ENCODE measurements around the gene NCSTN.

Gene NCSTN

DNA sequence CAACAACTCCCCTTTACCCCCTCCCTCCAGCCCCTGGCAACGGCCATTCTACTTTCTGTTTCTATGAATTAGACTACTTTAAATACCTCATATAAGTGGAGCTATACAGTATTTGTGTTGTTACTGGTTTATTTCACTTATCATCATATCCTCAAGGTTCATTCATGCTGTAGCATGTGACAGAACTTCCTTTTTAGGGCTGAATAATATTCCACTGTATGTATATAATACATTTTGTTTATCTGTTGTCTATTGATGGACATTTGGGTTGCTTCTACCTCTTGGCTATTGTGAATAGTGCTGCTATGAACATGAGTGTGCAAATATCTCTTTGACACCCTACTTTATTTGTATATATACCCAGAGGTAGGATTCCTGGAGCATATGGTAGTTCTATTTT, 25.9 kb downstream of the NCSTN start:
- Histone ChIP-seq H2BK12ac (ENCODE audit: low read length) (no peak overlapping the region), H4K8ac (ENCODE audit: low read depth, low read length) (no peak overlapping the region), H3K14ac (ENCODE audit: low read length) (no peak overlapping the region), H3K27me3 (ENCODE audit: control insufficient read depth in 3 of 3, insufficient read depth in 3 of 3, low read depth in 1 of 3, low read length in 3 of 3) (no peaks in the 10 kb centered on the region), H3K79me1 (ENCODE audit: low read depth, low read length) (no peaks in the 10 kb centered on the region), H2AFZ (ENCODE audit: low read length) (no peak overlapping the region), H3K36me3 (replicated peaks in 1 of 2; ENCODE audit: control insufficient read depth in 2 of 2, insufficient read depth in 2 of 2, low read length in 2 of 2) (peaks cover 0 to 1% of the 10 kb centered on the region in 2 donors), H3K9me3 (replicated peaks in 1 of 2; ENCODE audit: control insufficient read depth in 2 of 2, insufficient read depth in 1 of 2, low read depth in 1 of 2, low read length in 2 of 2) (no peaks in the 10 kb centered on the region), H2BK5ac (ENCODE audit: low read length) (no peak overlapping the region), H2AK5ac (ENCODE audit: low read depth, low read length) (no peak overlapping the region), H3K23ac (ENCODE audit: low read depth, low read length, poor library complexity) (no peak overlapping the region), H2BK120ac (ENCODE audit: low read depth, low read length) (no peak overlapping the region), H3K4me3 (ENCODE audit: low read length in 2 of 2) (no peak overlapping the region), H3K4ac (ENCODE audit: low read length) (no peak overlapping the region), H3K4me2 (ENCODE audit: insufficient read depth, low read length, poor library complexity, severe bottlenecking) (no peak overlapping the region), H4K91ac (ENCODE audit: low read depth, low read length, poor library complexity) (no peak overlapping the region), H3K18ac (ENCODE audit: low read length) (no peak overlapping the region), H3K27ac (replicated peaks; ENCODE audit: low read length) (no peak overlapping the region), H3K9ac (ENCODE audit: low read depth, low read length, poor library complexity) (no peak overlapping the region), H2BK15ac (ENCODE audit: low read length) (no peak overlapping the region), H3K4me1 (ENCODE audit: control insufficient read depth in 2 of 2, insufficient read depth in 1 of 2, low read depth in 1 of 2, low read length in 2 of 2) (peaks cover 3 to 4% of the 10 kb centered on the region in 2 donors)
- DNase-seq (ENCODE audit: low spot score), result no peak
- WGBS, 2 donors (ENCODE audit: extremely low coverage in 2 of 2, insufficient read length in 2 of 2, insufficient replicate concordance in 1 of 2), result no CpG with 5 or more reads among the region's 1 CpG

DNA sequence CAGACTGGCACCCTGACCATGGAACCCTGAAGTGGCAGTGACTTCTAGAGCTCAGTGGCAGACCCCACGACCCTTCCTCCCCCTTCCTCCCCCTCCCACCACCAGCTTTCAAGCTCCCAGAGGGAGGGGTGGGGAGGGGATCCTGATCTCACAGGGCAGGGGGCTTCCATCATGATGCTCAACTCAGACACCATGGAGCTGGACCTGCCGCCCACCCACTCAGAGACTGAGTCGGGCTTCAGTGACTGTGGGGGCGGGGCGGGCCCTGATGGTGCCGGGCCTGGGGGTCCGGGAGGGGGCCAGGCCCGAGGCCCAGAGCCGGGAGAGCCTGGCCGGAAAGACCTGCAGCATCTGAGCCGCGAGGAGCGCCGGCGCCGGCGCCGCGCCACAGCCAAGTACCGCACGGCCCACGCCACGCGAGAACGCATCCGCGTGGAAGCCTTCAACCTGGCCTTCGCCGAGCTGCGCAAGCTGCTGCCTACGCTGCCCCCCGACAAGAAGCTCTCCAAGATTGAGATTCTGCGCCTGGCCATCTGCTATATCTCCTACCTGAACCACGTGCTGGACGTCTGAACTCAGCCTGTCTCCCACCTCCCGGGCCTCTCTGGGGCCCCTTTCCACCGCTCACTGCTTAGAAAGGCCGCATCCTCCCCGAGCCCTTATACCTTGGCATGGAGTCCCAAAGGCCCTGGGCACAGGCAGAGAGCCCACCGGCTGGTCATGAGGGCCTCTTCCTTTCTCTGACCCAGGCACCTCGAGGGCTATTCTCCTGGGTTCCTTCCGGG, 27.6 kb downstream of the NCSTN start:
- H4K8ac ChIP-seq (ENCODE audit: low read depth, low read length), result no peak overlapping the region
- no peak overlapping the region for H3K4ac ChIP-seq (ENCODE audit: low read length)
- whole genome bisulfite sequencing, 2 donors (ENCODE audit: extremely low coverage in 2 of 2, insufficient read length in 2 of 2, insufficient replicate concordance in 1 of 2), result no CpG with 5 or more reads among the region's 42 CpGs
- peak overlapping the region; percentile 53 for H2BK15ac ChIP-seq (ENCODE audit: low read length)
- H3K14ac ChIP-seq (ENCODE audit: low read length), result no peak overlapping the region
- no peak overlapping the region for H3K27ac ChIP-seq (replicated peaks; ENCODE audit: low read length)
- H2BK5ac ChIP-seq (ENCODE audit: low read length), result no peak overlapping the region
- no peak overlapping the region for H2AFZ ChIP-seq (ENCODE audit: low read length)
- no peak overlapping the region for H2BK12ac ChIP-seq (ENCODE audit: low read length)
- no peak for DNase-seq (ENCODE audit: low spot score)
- no peak overlapping the region for H4K91ac ChIP-seq (ENCODE audit: low read depth, low read length, poor library complexity)
- no peaks in the 10 kb centered on the region for H3K9me3 ChIP-seq (replicated peaks in 1 of 2; ENCODE audit: control insufficient read depth in 2 of 2, insufficient read depth in 1 of 2, low read depth in 1 of 2, low read length in 2 of 2)
- no peak overlapping the region for H3K4me3 ChIP-seq (ENCODE audit: low read length in 2 of 2)
- no peaks in the 10 kb centered on the region for H3K36me3 ChIP-seq (replicated peaks in 1 of 2; ENCODE audit: control insufficient read depth in 2 of 2, insufficient read depth in 2 of 2, low read length in 2 of 2)
- H3K9ac ChIP-seq (ENCODE audit: low read depth, low read length, poor library complexity), result no peak overlapping the region
- no peaks in the 10 kb centered on the region for H3K79me1 ChIP-seq (ENCODE audit: low read depth, low read length)
- H3K4me1 ChIP-seq (ENCODE audit: control insufficient read depth in 2 of 2, insufficient read depth in 1 of 2, low read depth in 1 of 2, low read length in 2 of 2), result peaks cover 19% of the 10 kb centered on the region in 2 donors
- H3K4me2 ChIP-seq (ENCODE audit: insufficient read depth, low read length, poor library complexity, severe bottlenecking), result no peak overlapping the region
- peak overlapping the region; percentile 83 for H2AK5ac ChIP-seq (ENCODE audit: low read depth, low read length)
- H3K23ac ChIP-seq (ENCODE audit: low read depth, low read length, poor library complexity), result no peak overlapping the region
- H2BK120ac ChIP-seq (ENCODE audit: low read depth, low read length), result no peak overlapping the region
- no peaks in the 10 kb centered on the region for H3K27me3 ChIP-seq (ENCODE audit: control insufficient read depth in 3 of 3, insufficient read depth in 3 of 3, low read depth in 1 of 3, low read length in 3 of 3)
- peak overlapping the region; percentile 64 for H3K18ac ChIP-seq (ENCODE audit: low read length)

DNA sequence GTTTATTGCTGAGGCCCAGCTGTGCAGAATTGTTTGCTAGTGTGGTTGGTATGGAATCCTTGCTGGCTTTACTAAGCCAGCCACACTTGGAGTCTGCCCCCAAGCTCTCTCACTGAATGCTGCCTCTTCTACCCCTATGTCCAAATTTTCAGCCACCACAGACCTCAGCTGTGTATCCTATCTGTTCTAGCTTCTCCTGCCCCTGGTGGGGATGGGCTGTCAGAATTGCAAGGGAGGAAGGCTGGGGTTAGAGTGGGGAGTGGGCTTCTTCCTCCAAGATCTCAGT, 28.1 kb downstream of the NCSTN start:
- Histone ChIP-seq H3K9ac (ENCODE audit: low read depth, low read length, poor library complexity) (no peak overlapping the region), H3K4ac (ENCODE audit: low read length) (no peak overlapping the region), H3K36me3 (replicated peaks in 1 of 2; ENCODE audit: control insufficient read depth in 2 of 2, insufficient read depth in 2 of 2, low read length in 2 of 2) (no peaks in the 10 kb centered on the region), H3K4me2 (ENCODE audit: insufficient read depth, low read length, poor library complexity, severe bottlenecking) (no peak overlapping the region), H3K9me3 (replicated peaks in 1 of 2; ENCODE audit: control insufficient read depth in 2 of 2, insufficient read depth in 1 of 2, low read depth in 1 of 2, low read length in 2 of 2) (no peaks in the 10 kb centered on the region), H3K27ac (replicated peaks; ENCODE audit: low read length) (no peak overlapping the region), H3K14ac (ENCODE audit: low read length) (no peak overlapping the region), H2BK5ac (ENCODE audit: low read length) (no peak overlapping the region), H3K4me1 (ENCODE audit: control insufficient read depth in 2 of 2, insufficient read depth in 1 of 2, low read depth in 1 of 2, low read length in 2 of 2) (peaks cover 24 to 25% of the 10 kb centered on the region in 2 donors), H2BK15ac (ENCODE audit: low read length) (no peak overlapping the region), H3K4me3 (ENCODE audit: low read length in 2 of 2) (no peak overlapping the region), H4K8ac (ENCODE audit: low read depth, low read length) (no peak overlapping the region), H2AK5ac (ENCODE audit: low read depth, low read length) (no peak overlapping the region), H3K23ac (ENCODE audit: low read depth, low read length, poor library complexity) (no peak overlapping the region), H2AFZ (ENCODE audit: low read length) (no peak overlapping the region), H3K79me1 (ENCODE audit: low read depth, low read length) (no peaks in the 10 kb centered on the region), H4K91ac (ENCODE audit: low read depth, low read length, poor library complexity) (no peak overlapping the region), H3K18ac (ENCODE audit: low read length) (peak overlapping the region; percentile 63), H2BK12ac (ENCODE audit: low read length) (no peak overlapping the region), H3K27me3 (ENCODE audit: control insufficient read depth in 3 of 3, insufficient read depth in 3 of 3, low read depth in 1 of 3, low read length in 3 of 3) (no peaks in the 10 kb centered on the region), H2BK120ac (ENCODE audit: low read depth, low read length) (no peak overlapping the region)
- no peak for DNase-seq (ENCODE audit: low spot score)

DNA sequence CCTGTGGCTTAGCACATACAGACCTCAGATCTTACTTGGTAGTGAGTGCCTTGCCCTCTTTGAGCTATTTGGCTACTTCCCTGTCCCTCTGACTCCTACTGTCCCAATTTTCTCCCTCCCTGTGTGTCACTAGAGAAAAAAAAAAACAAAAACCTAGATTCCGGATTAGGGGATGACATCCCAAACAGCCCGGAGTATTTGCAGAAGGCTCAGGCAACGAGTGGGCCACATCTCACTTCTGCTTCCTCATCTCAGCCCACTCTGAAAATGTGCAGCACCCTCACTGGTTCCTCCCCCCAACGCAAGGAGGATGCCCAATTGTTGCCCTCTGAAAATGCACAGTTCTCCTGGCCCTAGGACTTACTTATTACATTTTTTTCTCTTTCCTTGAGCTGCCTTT, 28.6 kb downstream of the NCSTN start:
- Histone ChIP-seq H3K4me2 (ENCODE audit: insufficient read depth, low read length, poor library complexity, severe bottlenecking) (no peak overlapping the region), H3K23ac (ENCODE audit: low read depth, low read length, poor library complexity) (no peak overlapping the region), H3K14ac (ENCODE audit: low read length) (no peak overlapping the region), H2AFZ (ENCODE audit: low read length) (no peak overlapping the region), H3K4me3 (ENCODE audit: low read length in 2 of 2) (no peak overlapping the region), H2BK15ac (ENCODE audit: low read length) (no peak overlapping the region), H2AK5ac (ENCODE audit: low read depth, low read length) (peak overlapping the region; percentile 34), H3K9me3 (replicated peaks in 1 of 2; ENCODE audit: control insufficient read depth in 2 of 2, insufficient read depth in 1 of 2, low read depth in 1 of 2, low read length in 2 of 2) (no peaks in the 10 kb centered on the region), H2BK12ac (ENCODE audit: low read length) (no peak overlapping the region), H3K4me1 (ENCODE audit: control insufficient read depth in 2 of 2, insufficient read depth in 1 of 2, low read depth in 1 of 2, low read length in 2 of 2) (peaks cover 26% of the 10 kb centered on the region in 2 donors), H4K8ac (ENCODE audit: low read depth, low read length) (no peak overlapping the region), H3K18ac (ENCODE audit: low read length) (no peak overlapping the region), H4K91ac (ENCODE audit: low read depth, low read length, poor library complexity) (no peak overlapping the region), H3K79me1 (ENCODE audit: low read depth, low read length) (no peaks in the 10 kb centered on the region), H2BK5ac (ENCODE audit: low read length) (peak overlapping the region; percentile 0), H3K27ac (replicated peaks; ENCODE audit: low read length) (no peak overlapping the region), H3K4ac (ENCODE audit: low read length) (no peak overlapping the region), H3K36me3 (replicated peaks in 1 of 2; ENCODE audit: control insufficient read depth in 2 of 2, insufficient read depth in 2 of 2, low read length in 2 of 2) (no peaks in the 10 kb centered on the region), H2BK120ac (ENCODE audit: low read depth, low read length) (no peak overlapping the region), H3K9ac (ENCODE audit: low read depth, low read length, poor library complexity) (no peak overlapping the region), H3K27me3 (ENCODE audit: control insufficient read depth in 3 of 3, insufficient read depth in 3 of 3, low read depth in 1 of 3, low read length in 3 of 3) (no peaks in the 10 kb centered on the region)
- DNase-seq (ENCODE audit: low spot score), result no peak
- no CpG with 5 or more reads among the region's 4 CpGs for WGBS, 2 donors (ENCODE audit: extremely low coverage in 2 of 2, insufficient read length in 2 of 2, insufficient replicate concordance in 1 of 2)

Measured in neuronal stem cell (in vitro differentiated cells).